Measurements from ENCODE around the gene ZSCAN10. TPM values are rescaled to one million over a fixed set of nuclear protein-coding genes. Genes with fewer than 3 reads are reported as not detected.

Gene ZSCAN10
- total and polyA plus RNA-seq, 2 donors (not counting 3 experiments of a cell fraction or from before 2014, with no cell fraction given), result not detected

DNA sequence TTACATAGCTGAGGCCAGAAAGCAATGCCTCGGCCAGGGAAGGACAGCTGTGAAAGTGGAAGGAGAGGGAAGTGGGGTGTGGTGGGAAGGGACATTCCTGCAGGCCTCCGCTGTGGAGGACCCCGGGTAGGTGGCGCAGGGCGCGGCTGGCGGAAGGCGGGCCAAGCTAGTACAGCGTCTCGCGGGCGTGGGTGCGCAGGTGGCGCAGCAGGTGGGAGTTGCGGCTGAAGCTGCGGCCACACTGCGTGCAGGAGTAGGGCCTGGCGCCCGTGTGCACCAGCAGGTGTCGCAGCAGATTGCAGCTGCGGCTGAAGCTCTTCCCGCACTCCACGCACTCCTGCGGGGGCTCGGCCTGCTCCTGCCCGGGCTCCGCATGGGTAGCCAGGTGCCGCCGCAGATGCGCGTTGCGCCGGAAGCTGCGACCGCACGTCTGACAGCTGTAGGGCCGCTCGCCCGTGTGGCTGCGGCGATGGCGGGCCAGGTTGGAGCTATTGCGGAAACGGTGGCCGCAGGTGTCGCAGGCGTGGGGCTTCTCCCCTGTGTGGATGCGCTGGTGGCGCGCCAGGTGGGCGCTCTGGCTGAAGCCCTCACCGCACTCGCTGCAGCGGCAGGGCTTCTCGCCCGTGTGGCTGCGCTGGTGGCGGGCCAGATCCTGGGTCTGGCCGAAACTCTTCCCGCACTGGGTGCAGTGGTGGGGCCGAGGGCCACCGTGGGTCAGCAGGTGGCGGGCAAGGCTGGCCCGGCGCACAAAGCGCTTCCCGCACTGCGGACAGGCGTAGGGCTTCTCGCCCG lies 10.0 kb downstream of the ZSCAN10 start:
- Histone ChIP-seq H3K4me2 (ENCODE audit: insufficient read depth, low read length) (no peak overlapping the region), H3K9me3 (replicated peaks; ENCODE audit: control insufficient read depth, insufficient read depth, low read length) (no peaks in the 10 kb centered on the region), H3K79me2 (ENCODE audit: control insufficient read depth, insufficient read depth, low read length) (no peaks in the 10 kb centered on the region), H3K9ac (replicated peaks; ENCODE audit: extremely low read depth, insufficient read depth, low read length) (no peak overlapping the region), H3K36me3 (ENCODE audit: control insufficient read depth in 2 of 2, extremely low read depth in 1 of 2, insufficient read depth in 2 of 2, low read length in 2 of 2) (no peaks in the 10 kb centered on the region), H3K27ac (ENCODE audit: insufficient read depth, low read depth, low read length) (no peak overlapping the region), H2AFZ (ENCODE audit: low read depth, low read length) (no peak overlapping the region), H3K4me1 (ENCODE audit: control insufficient read depth, extremely low read depth, insufficient read depth, low read length) (peaks cover 25% of the 10 kb centered on the region), H3K9me1 (replicated peaks; ENCODE audit: control insufficient read depth, extremely low read depth, insufficient read depth, low read length) (no peaks in the 10 kb centered on the region), H3K27me3 (ENCODE audit: control insufficient read depth in 2 of 2, insufficient read depth in 2 of 2, low read length in 2 of 2) (no peaks in the 10 kb centered on the region), H4K20me1 (replicated peaks; ENCODE audit: control insufficient read depth, extremely low read depth, insufficient read depth, low read length) (no peaks in the 10 kb centered on the region), H3K4me3 (replicated peaks in 1 of 3; ENCODE audit: insufficient read depth in 1 of 3, low read depth in 1 of 3, low read length in 3 of 3) (no peak overlapping the region)
- FAIRE-seq (no peak), DNase-seq (ENCODE audit: low read depth, low spot score) (no peak)
- dilution Hi-C loops (cut with MboI; ENCODE audit: extremely low pct_ligation_motif_present, low sequenced_read_pairs) (no loop called here), intact Hi-C loops (cut with micrococcal nuclease) (no loop called here)
- ChIA-PET CTCF (interaction anchor here (1.2 to 5.1 kb wide), 2 partner anchors 30 to 61 kb away, joined by 3 to 29 read pairs; no protein-coding TSS in a partner anchor), POLR2A (no interaction called here)
- no TSS peak for BruUV-seq (replicated peaks)
- no peak for TF ChIP-seq FOS (IDR thresholded peaks at IDR 0.05; ENCODE audit: borderline replicate concordance, insufficient read depth, low read length)

GRCh38 chr16:3088450-3088849 lies 10.6 kb downstream of the ZSCAN10 start:
- ChIA-PET CTCF (interaction anchor here (1.0 to 5.1 kb wide), 5 partner anchors 9 to 60 kb away, joined by 3 to 29 read pairs (median 9); no protein-coding TSS in a partner anchor), POLR2A (no interaction called here)
- Histone ChIP-seq H3K36me3 (ENCODE audit: control insufficient read depth in 2 of 2, extremely low read depth in 1 of 2, insufficient read depth in 2 of 2, low read length in 2 of 2) (no peaks in the 10 kb centered on the region), H3K4me1 (ENCODE audit: control insufficient read depth, extremely low read depth, insufficient read depth, low read length) (peaks cover 25% of the 10 kb centered on the region), H4K20me1 (replicated peaks; ENCODE audit: control insufficient read depth, extremely low read depth, insufficient read depth, low read length) (no peaks in the 10 kb centered on the region), H3K4me2 (ENCODE audit: insufficient read depth, low read length) (no peak overlapping the region), H3K4me3 (replicated peaks in 1 of 3; ENCODE audit: insufficient read depth in 1 of 3, low read depth in 1 of 3, low read length in 3 of 3) (no peak overlapping the region), H3K9me3 (replicated peaks; ENCODE audit: control insufficient read depth, insufficient read depth, low read length) (no peaks in the 10 kb centered on the region), H3K27ac (ENCODE audit: insufficient read depth, low read depth, low read length) (peak overlapping the region; percentile 73), H3K79me2 (ENCODE audit: control insufficient read depth, insufficient read depth, low read length) (no peaks in the 10 kb centered on the region), H3K9ac (replicated peaks; ENCODE audit: extremely low read depth, insufficient read depth, low read length) (no peak overlapping the region), H3K27me3 (ENCODE audit: control insufficient read depth in 2 of 2, insufficient read depth in 2 of 2, low read length in 2 of 2) (no peaks in the 10 kb centered on the region), H3K9me1 (replicated peaks; ENCODE audit: control insufficient read depth, extremely low read depth, insufficient read depth, low read length) (no peaks in the 10 kb centered on the region), H2AFZ (ENCODE audit: low read depth, low read length) (no peak overlapping the region)
- intact Hi-C loops (cut with micrococcal nuclease) (no loop called here), dilution Hi-C loops (cut with MboI; ENCODE audit: extremely low pct_ligation_motif_present, low sequenced_read_pairs) (no loop called here)
- BruUV-seq (replicated peaks), result no TSS peak
- FAIRE-seq (no peak), DNase-seq (ENCODE audit: low read depth, low spot score) (no peak)
- no peak for TF ChIP-seq POLR2A (IDR thresholded peaks at IDR 0.05; ENCODE audit: low read depth, low read length)
